ENCODE results near the gene RPS27.
"Not testable (repeated sequence)": the region's sequence is repeated elsewhere in the genome, so short reads cannot be mapped to it uniquely, and the experiment has no call there.

- not testable (repeated sequence) for TF ChIP-seq USF2 (IDR thresholded peaks at IDR 0.05; ENCODE audit: borderline replicate concordance, low read depth, low read length); SREBF2 (IDR thresholded peaks at IDR 0.05; ENCODE audit: low read length); CTCF (IDR thresholded peaks at IDR 0.05 in 2 of 3, conservative IDR thresholded peaks at IDR 0.05 in 1 of 3; ENCODE audit: control insufficient read depth in 2 of 3, extremely low read depth in 1 of 3, insufficient read depth in 1 of 3, low read depth in 3 of 3, low read length in 3 of 3); POLR2A (IDR thresholded peaks at IDR 0.05; ENCODE audit: low read depth, low read length); TARDBP (IDR thresholded peaks at IDR 0.05; ENCODE audit: borderline replicate concordance); EZH2 (IDR thresholded peaks at IDR 0.05; ENCODE audit: borderline replicate concordance, control insufficient read depth, low read depth, low read length); RAD51 (IDR thresholded peaks at IDR 0.05); USF1 (IDR thresholded peaks at IDR 0.05; ENCODE audit: borderline replicate concordance, extremely low read length, insufficient read depth, low read depth, low read length)
Observed at GRCh38 chr1:154012543-154012942, 22.0 kb downstream of the RPS27 start.
